C4-2B (cell line): ENCODE results near the gene DCAF5.
"Not testable (repeated sequence)": the region's sequence is repeated elsewhere in the genome, so short reads cannot be mapped to it uniquely, and the experiment has no call there.

ENCODE experiments used
- ZFX ChIP-seq: fragments of 450-650 bp; IDR thresholded peaks from 2 replicates; pipeline ENCODE4 v1.6.1; 2017
- TF ChIP-seq, protein P1 (sequence below): fragments of 450-650 bp; conservative IDR thresholded peaks from 2 replicates; pipeline ENCODE4 v1.5.1; 2017; ENCODE audit warnings: mild to moderate bottlenecking

DNA sequence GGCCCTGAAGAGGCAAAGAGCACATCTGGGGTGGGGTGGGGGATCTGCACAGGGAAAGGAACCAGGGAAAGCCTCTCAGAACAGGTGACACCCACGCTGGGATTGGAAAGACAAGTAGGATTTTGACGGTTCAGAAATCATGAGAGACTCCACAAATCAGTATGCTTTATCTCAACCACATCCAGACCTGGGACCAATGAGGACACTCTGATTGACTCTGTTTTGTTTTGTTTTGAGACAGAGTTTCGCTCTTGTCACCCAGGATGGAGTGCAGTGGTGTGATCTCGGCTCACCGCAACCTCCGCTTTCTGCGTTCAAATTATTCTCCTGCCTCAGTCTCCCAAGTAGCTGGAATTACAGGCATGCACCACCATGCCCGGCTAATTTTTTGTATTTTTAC is 130.8 kb downstream of the DCAF5 start:
- TF ChIP-seq, protein P1, sequence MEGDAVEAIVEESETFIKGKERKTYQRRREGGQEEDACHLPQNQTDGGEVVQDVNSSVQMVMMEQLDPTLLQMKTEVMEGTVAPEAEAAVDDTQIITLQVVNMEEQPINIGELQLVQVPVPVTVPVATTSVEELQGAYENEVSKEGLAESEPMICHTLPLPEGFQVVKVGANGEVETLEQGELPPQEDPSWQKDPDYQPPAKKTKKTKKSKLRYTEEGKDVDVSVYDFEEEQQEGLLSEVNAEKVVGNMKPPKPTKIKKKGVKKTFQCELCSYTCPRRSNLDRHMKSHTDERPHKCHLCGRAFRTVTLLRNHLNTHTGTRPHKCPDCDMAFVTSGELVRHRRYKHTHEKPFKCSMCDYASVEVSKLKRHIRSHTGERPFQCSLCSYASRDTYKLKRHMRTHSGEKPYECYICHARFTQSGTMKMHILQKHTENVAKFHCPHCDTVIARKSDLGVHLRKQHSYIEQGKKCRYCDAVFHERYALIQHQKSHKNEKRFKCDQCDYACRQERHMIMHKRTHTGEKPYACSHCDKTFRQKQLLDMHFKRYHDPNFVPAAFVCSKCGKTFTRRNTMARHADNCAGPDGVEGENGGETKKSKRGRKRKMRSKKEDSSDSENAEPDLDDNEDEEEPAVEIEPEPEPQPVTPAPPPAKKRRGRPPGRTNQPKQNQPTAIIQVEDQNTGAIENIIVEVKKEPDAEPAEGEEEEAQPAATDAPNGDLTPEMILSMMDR = not testable (repeated sequence)
- not testable (repeated sequence) for TF ChIP-seq ZFX
